Activated CD8-positive, alpha-beta memory T cell treated with anti-CD3 and anti-CD28 coated beads for 36 hours (primary cell): ENCODE measurements around the gene DDX59. TPM values are rescaled to one million over a fixed set of nuclear protein-coding genes. Genes with fewer than 3 reads are reported as not detected.
"Not testable (repeated sequence)": the region's sequence is repeated elsewhere in the genome, so short reads cannot be mapped to it uniquely, and the experiment has no call there.

Source experiments
- CTCF ChIA-PET: fragments of 350-600 bp; sonication (Branson Sonifier 250); formaldehyde crosslinking; loops from one replicate; lab custom pipeline; 2021; ENCODE audit warnings: antibody characterized with exemption; lab: Charles Lee
- POLR2A ChIA-PET: fragments of 350-600 bp; sonication (Branson Sonifier 250); formaldehyde crosslinking; loops from one replicate; lab custom pipeline; 2021; ENCODE audit warnings: antibody characterized with exemption; lab: Charles Lee
- total RNA-seq, 2 experiments: library from RNA; stranded (reverse); gene quantifications; one replicate each; pipeline ENCODE4 v1.2.3, GENCODE V29; 2021

Gene DDX59
- total RNA-seq, 2 experiments from 2014 or later = 22.3 to 23.5 TPM

GRCh38 chr1:200640963-200641401, 28.7 kb downstream of the DDX59 start:
- ChIA-PET POLR2A (interaction anchor here (0.6 kb wide), 1 partner anchor 205 kb away, joined by 3 read pairs; no protein-coding TSS in a partner anchor), CTCF (no interaction called here)

- ChIA-PET CTCF (no interaction called here), POLR2A (interaction anchor here (0.6 kb wide), 1 partner anchor 205 kb away, joined by 3 read pairs; no protein-coding TSS in a partner anchor)
Observed at GRCh38 chr1:200640373-200640962, 29.2 kb downstream of the DDX59 start.

DNA sequence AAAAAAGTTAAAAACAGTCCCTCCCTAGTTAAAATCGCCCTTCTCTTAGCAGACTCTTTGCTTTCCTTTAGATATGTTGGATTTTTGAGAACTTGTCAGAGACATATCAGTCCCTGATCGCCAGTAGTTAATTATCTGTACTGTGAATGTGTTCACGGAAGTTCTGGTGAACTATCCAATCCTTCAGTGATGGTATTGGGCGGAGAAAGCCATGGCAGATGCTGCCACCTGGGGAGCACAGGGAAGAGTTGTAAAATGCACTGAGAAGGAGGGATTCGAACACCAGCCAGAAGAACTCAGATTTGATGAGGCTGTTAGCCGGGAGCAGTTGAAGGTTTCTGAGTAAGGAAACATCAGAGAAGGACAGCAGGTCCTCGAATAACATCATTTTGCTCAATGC, 31.6 kb downstream of the DDX59 start:
- CTCF ChIA-PET = no interaction called here
- POLR2A ChIA-PET = no interaction called here

GRCh38 chr1:200636681-200637080, 33.0 kb downstream of the DDX59 start:
- CTCF ChIA-PET = interaction anchor here (0.5 kb wide), 1 partner anchor 303 kb away, joined by 3 read pairs; no protein-coding TSS in a partner anchor
- POLR2A ChIA-PET = no interaction called here

GRCh38 chr1:200634261-200635122, 35.2 kb downstream of the DDX59 start:
- ChIA-PET POLR2A (no interaction called here), CTCF (no interaction called here)

GRCh38 chr1:200631375-200631774, 38.3 kb downstream of the DDX59 start:
- POLR2A ChIA-PET = no interaction called here
- CTCF ChIA-PET = no interaction called here

DNA sequence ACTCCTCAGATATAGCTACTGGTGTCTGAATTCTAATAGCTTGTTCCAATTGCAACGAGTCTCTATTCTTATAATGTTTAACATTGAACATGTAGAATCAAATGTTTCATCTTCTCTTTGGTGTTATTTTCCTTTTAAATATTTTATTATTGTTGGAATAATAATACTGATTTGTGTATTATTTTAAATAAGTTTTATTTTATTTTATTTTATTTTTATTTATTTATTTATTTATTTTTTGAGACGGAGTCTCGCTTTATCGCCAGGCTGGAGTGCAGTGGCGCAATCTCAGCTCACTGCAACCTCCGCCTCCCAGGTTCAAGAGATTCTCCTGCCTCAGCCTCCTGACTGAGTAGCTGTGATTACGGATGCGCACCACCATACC, 39.2 kb downstream of the DDX59 start:
- POLR2A ChIA-PET = not testable (repeated sequence)
- CTCF ChIA-PET = interaction anchor here (1.0 kb wide), 1 partner anchor 23 kb away, joined by 3 read pairs; no protein-coding TSS in a partner anchor

GRCh38 chr1:200629876-200630514, 39.7 kb downstream of the DDX59 start:
- ChIA-PET CTCF (interaction anchor here (1.0 kb wide), 1 partner anchor 23 kb away, joined by 3 read pairs; no protein-coding TSS in a partner anchor), POLR2A (no interaction called here)

GRCh38 chr1:200628223-200628881, 41.4 kb downstream of the DDX59 start:
- POLR2A ChIA-PET = interaction anchor here (1.3 to 2.4 kb wide), 2 partner anchors 8 to 41 kb away, joined by 3 to 10 read pairs; partner anchors contain the start of gene DDX59
- CTCF ChIA-PET = interaction anchor here (0.5 to 2.1 kb wide), 3 partner anchors 11 to 251 kb away, joined by 3 to 6 read pairs (median 3); no protein-coding TSS in a partner anchor

DNA sequence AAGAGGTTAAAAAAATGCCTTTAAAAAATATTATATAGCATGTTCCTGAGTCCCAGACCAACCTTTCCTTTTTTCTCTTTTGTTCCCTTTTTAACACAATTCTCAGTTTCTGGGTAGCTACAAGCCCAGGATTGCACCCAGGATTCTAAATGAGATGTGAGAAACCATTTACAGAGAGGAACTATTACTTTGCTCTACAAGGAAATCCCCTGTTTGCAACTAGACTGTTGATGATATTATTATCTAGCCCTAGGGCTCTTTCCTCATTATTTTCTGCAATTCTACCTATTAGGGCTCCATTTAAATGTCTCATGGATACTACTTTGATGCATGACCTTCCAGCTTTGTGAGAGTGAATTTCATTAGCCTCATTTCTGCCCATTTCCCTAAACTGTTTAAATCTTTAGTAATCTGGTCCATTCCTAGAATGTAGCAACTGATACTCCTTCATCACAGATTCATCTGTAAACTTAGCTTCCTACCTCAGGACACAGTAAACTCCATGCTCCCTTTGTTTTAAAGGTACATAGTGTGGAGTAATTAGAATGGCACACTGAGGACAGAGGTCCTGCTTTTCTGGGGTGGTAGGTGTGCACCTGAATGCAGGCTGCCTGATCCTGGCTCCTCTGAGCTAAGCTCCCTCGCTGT, 42.0 kb downstream of the DDX59 start:
- CTCF ChIA-PET = interaction anchor here (0.5 to 2.1 kb wide), 4 partner anchors 42 to 252 kb away, joined by 3 to 6 read pairs (median 3); partner anchors contain the start of genes CAMSAP2 and DDX59
- POLR2A ChIA-PET = interaction anchor here (0.5 to 2.4 kb wide), 3 partner anchors 8 to 1968 kb away, joined by 3 to 10 read pairs (median 6); partner anchors contain the start of gene DDX59

DNA sequence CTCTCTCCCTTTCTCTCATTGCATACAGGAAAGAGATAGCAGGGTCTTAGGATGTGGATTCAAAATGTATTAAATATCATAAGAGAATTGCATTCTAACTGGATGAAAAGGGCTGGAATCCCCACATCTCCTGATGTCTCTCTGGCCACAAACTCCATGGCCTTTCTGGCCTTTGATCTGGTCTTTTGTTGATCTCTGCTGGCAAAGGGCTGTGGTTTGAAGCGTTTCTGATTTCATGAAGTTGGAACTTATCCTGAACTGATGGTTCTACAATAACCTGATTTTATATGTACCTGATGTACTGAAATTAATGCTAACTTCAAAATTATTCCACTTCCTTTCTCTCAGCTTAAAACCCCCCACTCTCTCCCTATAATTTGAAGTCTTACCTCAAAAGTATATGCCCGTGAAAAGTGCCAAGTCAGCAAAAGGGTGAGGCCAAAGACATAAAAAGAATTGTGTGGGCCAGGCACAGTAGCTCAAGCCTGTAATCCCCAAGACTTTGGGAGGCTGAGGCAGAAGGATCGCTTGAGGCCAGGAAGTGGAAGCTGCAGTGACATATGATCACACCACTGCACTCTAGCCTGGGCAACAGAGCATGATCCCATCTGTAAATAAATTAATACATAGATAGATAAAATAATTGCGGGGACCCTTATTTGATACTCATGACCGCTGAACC, 42.7 kb downstream of the DDX59 start:
- ChIA-PET POLR2A (interaction anchor here (0.5 to 2.4 kb wide), 2 partner anchors 43 to 1967 kb away, joined by 6 to 10 read pairs; partner anchors contain the start of gene DDX59), CTCF (interaction anchor here (0.6 to 2.1 kb wide), 3 partner anchors 42 to 174 kb away, joined by 3 to 6 read pairs (median 3); partner anchors contain the start of genes CAMSAP2 and DDX59)

- POLR2A ChIA-PET = interaction anchor here (0.6 to 0.8 kb wide), 2 partner anchors 127 to 266 kb away, joined by 6 to 9 read pairs; no protein-coding TSS in a partner anchor
- CTCF ChIA-PET = interaction anchor here (0.6 to 1.4 kb wide), 3 partner anchors 23 to 524 kb away, joined by 3 to 5 read pairs (median 5); partner anchors contain the start of gene DDX59
Observed at GRCh38 chr1:200625381-200625824, 44.3 kb downstream of the DDX59 start.

DNA sequence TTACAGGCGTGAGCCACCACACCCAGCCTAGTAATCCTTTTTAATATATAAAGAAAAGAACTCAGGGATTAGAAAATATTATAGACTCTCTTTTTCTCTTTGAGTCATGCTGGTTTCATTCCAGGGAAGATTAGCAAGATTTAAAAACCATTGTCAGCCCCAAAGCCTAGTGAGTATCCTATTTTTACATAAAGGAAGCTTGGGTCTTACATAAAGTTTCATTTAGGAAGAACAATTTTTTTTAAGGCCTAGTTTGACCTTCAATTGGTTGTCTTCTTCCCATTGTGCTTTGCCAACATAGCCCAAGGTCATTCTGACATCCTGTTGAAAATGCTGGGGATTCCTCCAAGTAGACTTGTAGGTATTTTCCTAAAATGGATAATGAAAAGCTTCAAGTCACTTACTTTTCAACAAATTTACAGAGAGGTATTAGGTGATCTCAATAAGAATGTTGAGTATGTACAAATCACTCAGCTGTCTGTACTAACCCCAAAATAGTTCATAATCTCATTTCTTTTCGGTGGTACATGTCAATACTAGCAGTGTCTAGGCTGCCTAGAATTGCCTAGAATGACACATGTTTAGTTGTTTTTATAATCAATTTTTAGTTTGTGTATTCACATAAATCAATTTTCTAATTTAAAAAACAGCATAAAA, 44.9 kb downstream of the DDX59 start:
- ChIA-PET POLR2A (interaction anchor here (0.6 to 0.8 kb wide), 2 partner anchors 128 to 266 kb away, joined by 6 to 9 read pairs; no protein-coding TSS in a partner anchor), CTCF (interaction anchor here (0.6 to 1.4 kb wide), 3 partner anchors 24 to 524 kb away, joined by 3 to 5 read pairs (median 5); partner anchors contain the start of gene DDX59)

- ChIA-PET CTCF (interaction anchor here (1.7 to 3.7 kb wide), 3 partner anchors 49 to 186 kb away, joined by 4 to 45 read pairs (median 16); partner anchors contain the start of gene DDX59), POLR2A (interaction anchor here (0.5 to 1.9 kb wide), 3 partner anchors 8 to 52 kb away, joined by 3 to 15 read pairs (median 4); partner anchors contain the start of gene DDX59)
Observed at GRCh38 chr1:200620273-200621131, 49.2 kb downstream of the DDX59 start, which contains the start of gene KIF14. Gene KIF14 (minus strand): TSS chr1:200620751. CDS start chr1:200618723, 2,028 bp downstream.

- ChIA-PET POLR2A (interaction anchor here (0.5 to 0.8 kb wide), 2 partner anchors 9 to 52 kb away, joined by 3 to 4 read pairs; no protein-coding TSS in a partner anchor), CTCF (interaction anchor here (3.5 to 3.7 kb wide), 2 partner anchors 50 to 182 kb away, joined by 16 to 45 read pairs; partner anchors contain the start of gene DDX59)
Observed at GRCh38 chr1:200619894-200620272, 49.8 kb downstream of the DDX59 start.
